ENCODE data around the gene SLC16A8. TPM values are rescaled to one million over a fixed set of nuclear protein-coding genes. Genes with fewer than 3 reads are reported as not detected.
"Not testable (repeated sequence)": the region's sequence is repeated elsewhere in the genome, so short reads cannot be mapped to it uniquely, and the experiment has no call there.

The SLC16A8 gene
- total and polyA plus RNA-seq, 2 experiments from 2014 or later, result 0.52 to 0.66 TPM

DNA sequence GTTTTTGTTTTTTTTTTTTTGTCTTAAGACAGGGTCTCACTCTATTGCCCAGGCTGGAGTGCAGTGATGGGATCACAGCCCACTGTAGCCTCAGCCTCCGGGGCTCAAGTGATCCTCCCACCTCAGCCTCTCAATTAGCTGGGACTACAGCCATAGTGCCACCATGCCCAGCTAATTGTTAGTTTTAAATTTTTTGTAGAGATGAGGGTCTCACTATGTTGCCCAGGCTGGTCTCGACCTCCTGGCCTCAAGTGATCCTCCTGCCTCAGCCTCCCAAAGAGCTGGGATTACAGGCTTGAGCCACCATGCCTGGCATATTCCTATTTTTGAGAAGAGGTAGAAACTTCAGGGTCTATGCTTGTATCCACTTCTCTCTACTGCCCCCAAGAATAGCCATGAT is 34.8 kb upstream of the SLC16A8 start:
- not testable (repeated sequence) for DNase-seq (ENCODE audit: low spot score); H3K9me3 Mint-ChIP-seq; H3K27ac Mint-ChIP-seq; H2AFZ ChIP-seq; H3K36me3 ChIP-seq (ENCODE audit: insufficient read depth); H3F3A ChIP-seq (replicated peaks; ENCODE audit: low read depth); H4K20me1 ChIP-seq (replicated peaks; ENCODE audit: insufficient read depth); H3K36me3 Mint-ChIP-seq (ENCODE audit: low read depth); H3K27ac ChIP-seq (ENCODE audit: low read depth); H3K27me3 Mint-ChIP-seq (ENCODE audit: insufficient read depth, low read depth, poor library complexity); H3K4me2 ChIP-seq; H3K79me2 ChIP-seq (replicated peaks; ENCODE audit: insufficient read depth); H3K4me3 ChIP-seq; H3K4me1 Mint-ChIP-seq; H3K4me3 Mint-ChIP-seq; H3K4me1 ChIP-seq (ENCODE audit: insufficient read depth); H3K9me2 ChIP-seq (ENCODE audit: insufficient read depth); H3K27me3 ChIP-seq (ENCODE audit: insufficient read depth); ATAC-seq

- H3K9me3 Mint-ChIP-seq, result no peaks in the 10 kb centered on the region
- Histone ChIP-seq H2AFZ (no peak overlapping the region), H3K4me1 (ENCODE audit: insufficient read depth) (no peaks in the 10 kb centered on the region), H3K9me2 (ENCODE audit: insufficient read depth) (no peaks in the 10 kb centered on the region), H3K27ac (ENCODE audit: low read depth) (no peak overlapping the region), H3K4me3 (no peak overlapping the region), H3K36me3 (ENCODE audit: insufficient read depth) (no peaks in the 10 kb centered on the region), H3K27me3 (ENCODE audit: insufficient read depth) (no peaks in the 10 kb centered on the region), H3K4me2 (no peak overlapping the region), H4K20me1 (replicated peaks; ENCODE audit: insufficient read depth) (no peaks in the 10 kb centered on the region), H3K79me2 (replicated peaks; ENCODE audit: insufficient read depth) (no peaks in the 10 kb centered on the region), H3F3A (replicated peaks; ENCODE audit: low read depth) (no peaks in the 10 kb centered on the region)
- no peak overlapping the region for H3K4me3 Mint-ChIP-seq
- H3K36me3 Mint-ChIP-seq (ENCODE audit: low read depth), result no peaks in the 10 kb centered on the region
- no peak for ATAC-seq
- no peak for TF ChIP-seq REST (IDR thresholded peaks at IDR 0.05; ENCODE audit: unreplicated experiment)
- TF ChIP-seq ETS1 (IDR thresholded peaks at IDR 0.05), result no peak
- no peak for TF ChIP-seq POLR2AphosphoS5 (IDR thresholded peaks at IDR 0.05; ENCODE audit: low read depth)
- TF ChIP-seq ZNF462 (CRISPR knock-in tag; IDR thresholded peaks at IDR 0.05), result no peak
- no peak for TF ChIP-seq JUNB (IDR thresholded peaks at IDR 0.05; ENCODE audit: unreplicated experiment)
- TF ChIP-seq ZNF331 (CRISPR knock-in tag; IDR thresholded peaks at IDR 0.05; ENCODE audit: low read depth), result no peak
- TF ChIP-seq NANOG (IDR thresholded peaks at IDR 0.05; ENCODE audit: borderline replicate concordance), result no peak
- no peak for TF ChIP-seq CREB1 (CRISPR knock-in tag; IDR thresholded peaks at IDR 0.05; ENCODE audit: low read depth)
- no peak for TF ChIP-seq CTCF (conservative IDR thresholded peaks at IDR 0.05; ENCODE audit: low read depth in 2 of 2)
- DNase-seq (ENCODE audit: low spot score), result no peak
- H3K4me1 Mint-ChIP-seq, result peaks cover 5% of the 10 kb centered on the region
- H3K27me3 Mint-ChIP-seq (ENCODE audit: insufficient read depth, low read depth, poor library complexity), result peaks cover 3% of the 10 kb centered on the region
- no peak overlapping the region for H3K27ac Mint-ChIP-seq
Measured at GRCh38 chr22:38118182-38118581, 34.2 kb upstream of the SLC16A8 start.
